GM21360 (cell line): ENCODE results near the gene ZNRF3.
"Not testable (repeated sequence)": the region's sequence is repeated elsewhere in the genome, so short reads cannot be mapped to it uniquely, and the experiment has no call there.

ENCODE experiments used
- ATAC-seq: cut with Tn5 transposase; IDR thresholded peaks from one replicate; pipeline ENCODE4 v1.9.1; 2021; ENCODE audit warnings: mild to moderate bottlenecking, moderate library complexity; ENCODE audit not compliant: unreplicated experiment

ZNRF3 gene

GRCh38 chr22:28883917-28884746, 760 bp downstream of the ZNRF3 start:
- no peak for ATAC-seq

GRCh38 chr22:28884747-28885350, 1.5 kb downstream of the ZNRF3 start:
- ATAC-seq, result no peak

- ATAC-seq, result no peak
Observed at GRCh38 chr22:28885939-28886338, 2.6 kb downstream of the ZNRF3 start.

GRCh38 chr22:28886679-28887078, 3.3 kb downstream of the ZNRF3 start:
- ATAC-seq, result not testable (repeated sequence)

GRCh38 chr22:28887725-28888459, 4.5 kb downstream of the ZNRF3 start:
- no peak for ATAC-seq

GRCh38 chr22:28889478-28890024, 6.2 kb downstream of the ZNRF3 start:
- no peak for ATAC-seq

GRCh38 chr22:28891156-28891733, 7.9 kb downstream of the ZNRF3 start:
- no peak for ATAC-seq

- no peak for ATAC-seq
Observed at GRCh38 chr22:28892175-28892731, 8.9 kb downstream of the ZNRF3 start.

- no peak for ATAC-seq
Observed at GRCh38 chr22:28893810-28894209, 10.4 kb downstream of the ZNRF3 start.

- no peak for ATAC-seq
Observed at GRCh38 chr22:28894334-28894733, 11.0 kb downstream of the ZNRF3 start.

GRCh38 chr22:28894807-28895206, 11.4 kb downstream of the ZNRF3 start:
- no peak for ATAC-seq

- no peak for ATAC-seq
Observed at GRCh38 chr22:28896611-28897010, 13.2 kb downstream of the ZNRF3 start.

GRCh38 chr22:28898233-28898629, 14.9 kb downstream of the ZNRF3 start:
- no peak for ATAC-seq

- no peak for ATAC-seq
Observed at GRCh38 chr22:28899199-28899853, 16.0 kb downstream of the ZNRF3 start.

- no peak for ATAC-seq
Observed at GRCh38 chr22:28900379-28900925, 17.1 kb downstream of the ZNRF3 start.

GRCh38 chr22:28902490-28902889, 19.1 kb downstream of the ZNRF3 start:
- no peak for ATAC-seq

GRCh38 chr22:28903080-28903479, 19.7 kb downstream of the ZNRF3 start:
- no peak for ATAC-seq

GRCh38 chr22:28903729-28904128, 20.4 kb downstream of the ZNRF3 start:
- ATAC-seq, result no peak

GRCh38 chr22:28904211-28904896, 21.0 kb downstream of the ZNRF3 start:
- no peak for ATAC-seq
